Endothelial cell of umbilical vein (primary cell): ENCODE data around the gene TOP3A. TPM values are rescaled to one million over a fixed set of nuclear protein-coding genes. Genes with fewer than 3 reads are reported as not detected.

Experiments used
- BruUV-seq: library from RNA; stranded (reverse); fragments of 400-500 nt; replicated peaks from 2 replicates; lab custom pipeline; 2021; lab: Mats Ljungman, UMichigan
- CTCF ChIA-PET: fragments of 300-600, 350-600 bp; sonication (Branson Sonifier 250); formaldehyde crosslinking; loops from one replicate; lab custom pipeline; 2021; ENCODE audit warnings: antibody characterized with exemption, inconsistent platforms; lab: Charles Lee
- POLR2A ChIA-PET: fragments of 300-600, 350-600 bp; sonication (Branson Sonifier 250); formaldehyde crosslinking; loops from one replicate; lab custom pipeline; 2021; ENCODE audit warnings: antibody characterized with exemption, inconsistent platforms; lab: Charles Lee
- DNase-seq: peaks from one replicate; pipeline ENCODE4 v3.0.0-alpha.2; 2011; ENCODE audit warnings: low read depth, low spot score
- FAIRE-seq: peaks from 2 replicates; lab custom pipeline; 2011; peaks lifted over from hg19 to GRCh38; lab: Jason Lieb, UNC
- H2AFZ ChIP-seq: 2 replicates; pipeline ENCODE4 v1.6.0; 2012; ENCODE audit warnings: low read depth, low read length, control low read depth, inconsistent platforms
- H3K27ac ChIP-seq: 2 replicates; pipeline ENCODE4 v1.5.1; 2011; ENCODE audit warnings: low read depth, mild to moderate bottlenecking, control low read depth, low read length, moderate library complexity; ENCODE audit not compliant: insufficient read depth
- H3K27me3 ChIP-seq, 2 experiments: 2 replicates each; pipeline versions ENCODE4 v1.6.0 to v1.6.1; 2011; ENCODE audit warnings: low read length in 2 of 2, mixed read lengths in 1 of 2; ENCODE audit not compliant: control insufficient read depth in 2 of 2, insufficient read depth in 2 of 2
- H3K36me3 ChIP-seq, 2 experiments: 2 replicates in 1 of 2; 3 replicates in 1 of 2; pipeline ENCODE4 v1.5.1; 2011; ENCODE audit warnings: low read length in 2 of 2, mild to moderate bottlenecking in 1 of 2, moderate library complexity in 1 of 2; ENCODE audit not compliant: control insufficient read depth in 2 of 2, insufficient read depth in 2 of 2; ENCODE audit errors: extremely low read depth in 1 of 2
- H3K4me1 ChIP-seq: 3 replicates; pipeline ENCODE4 v1.5.1; 2011; ENCODE audit warnings: mild to moderate bottlenecking, low read length; ENCODE audit not compliant: control insufficient read depth, insufficient read depth; ENCODE audit errors: extremely low read depth
- H3K4me2 ChIP-seq: 2 replicates; pipeline ENCODE4 v1.6.1; 2011; ENCODE audit warnings: low read length, control low read depth, mixed read lengths; ENCODE audit not compliant: insufficient read depth
- H3K4me3 ChIP-seq, 3 experiments: fragments of 200-600 bp in 1 of 3; sonication (generic), shearing (Covaris generic) in 1 of 3; replicated peaks in 1 of 3; 2 replicates each; pipeline ENCODE4 v1.5.1; 2011 to 2016; ENCODE audit warnings: control low read depth in 3 of 3, low read length in 3 of 3, mild to moderate bottlenecking in 2 of 3, inconsistent platforms in 1 of 3, low read depth in 1 of 3, moderate library complexity in 1 of 3; ENCODE audit not compliant: insufficient read depth in 1 of 3
- H3K79me2 ChIP-seq: 2 replicates; pipeline ENCODE4 v1.6.0; 2012; ENCODE audit warnings: low read length, inconsistent platforms; ENCODE audit not compliant: control insufficient read depth, insufficient read depth
- H3K9ac ChIP-seq: replicated peaks from 2 replicates; pipeline ENCODE3; 2011; ENCODE audit warnings: low read length, control low read depth; ENCODE audit not compliant: insufficient read depth; ENCODE audit errors: extremely low read depth
- H3K9me1 ChIP-seq: replicated peaks from 3 replicates; pipeline ENCODE4 v1.6.0; 2011; ENCODE audit warnings: mild to moderate bottlenecking, low read length; ENCODE audit not compliant: control insufficient read depth, insufficient read depth; ENCODE audit errors: extremely low read depth
- H3K9me3 ChIP-seq: replicated peaks from 2 replicates; pipeline ENCODE4 v1.5.1; 2012; ENCODE audit warnings: low read length, inconsistent platforms; ENCODE audit not compliant: control insufficient read depth, insufficient read depth
- H4K20me1 ChIP-seq: replicated peaks from 2 replicates; pipeline ENCODE3; 2011; ENCODE audit warnings: mild to moderate bottlenecking, low read length; ENCODE audit not compliant: control insufficient read depth, insufficient read depth; ENCODE audit errors: extremely low read depth
- CTCF ChIP-seq, 2 donors: IDR thresholded peaks; 1 replicate in 1 of 2; 2 replicates in 1 of 2; pipeline ENCODE4 v1.5.1; 2011; ENCODE audit warnings: low read length in 2 of 2, mild to moderate bottlenecking in 2 of 2, moderate library complexity in 2 of 2, control low read depth in 1 of 2, inconsistent platforms in 1 of 2, low read depth in 1 of 2; ENCODE audit not compliant: insufficient read depth in 1 of 2; ENCODE audit errors: extremely low read depth in 1 of 2
- EZH2 ChIP-seq: IDR thresholded peaks from 2 replicates; pipeline ENCODE4 v1.6.1; 2012; ENCODE audit warnings: borderline replicate concordance, low read depth, mild to moderate bottlenecking, moderate library complexity, low read length, inconsistent platforms; ENCODE audit not compliant: severe bottlenecking
- FOS ChIP-seq: IDR thresholded peaks from 2 replicates; pipeline ENCODE4 v1.6.1; 2011; ENCODE audit warnings: mild to moderate bottlenecking, low read length, moderate library complexity, borderline replicate concordance; ENCODE audit not compliant: insufficient read depth
- GATA2 ChIP-seq: IDR thresholded peaks from 2 replicates; pipeline ENCODE4 v1.7.0; 2011; ENCODE audit warnings: low read depth, mild to moderate bottlenecking, moderate library complexity, mixed read lengths, low read length; ENCODE audit not compliant: insufficient read length, insufficient read depth
- JUN ChIP-seq: IDR thresholded peaks from 2 replicates; pipeline ENCODE4 v1.6.1; 2011; ENCODE audit warnings: borderline replicate concordance, low read depth; ENCODE audit not compliant: insufficient read length, insufficient read depth
- MAX ChIP-seq: IDR thresholded peaks from 2 replicates; pipeline ENCODE4 v1.6.1; 2011; ENCODE audit not compliant: insufficient read depth, insufficient read length
- MYC ChIP-seq: IDR thresholded peaks from one replicate; pipeline ENCODE4 v1.6.1; 2011; ENCODE audit warnings: mild to moderate bottlenecking, low read depth, low read length
- POLR2A ChIP-seq: IDR thresholded peaks from 2 replicates; pipeline ENCODE4 v1.6.1; 2012; ENCODE audit warnings: low read depth, mild to moderate bottlenecking, control low read depth, low read length
- POLR2AphosphoS5 ChIP-seq: IDR thresholded peaks from 2 replicates; pipeline ENCODE4 v1.6.1; 2012; ENCODE audit warnings: low read depth, mild to moderate bottlenecking, control low read depth, low read length, moderate library complexity; ENCODE audit not compliant: insufficient read depth
- dilution Hi-C: fragments of 300-500 bp; cut with MboI; formaldehyde crosslinking; loops from one replicate; pipeline ENCODE4 v1.15.0; 2019; ENCODE audit warnings: low sequenced_read_pairs; ENCODE audit not compliant: extremely low pct_ligation_motif_present
- intact Hi-C: fragments of 100-400 bp; cut with micrococcal nuclease; formaldehyde crosslinking; loops from one replicate; pipeline ENCODE4 v1.10.0; 2022
- polyA plus RNA-seq, 4 experiments: library from polyadenylated mRNA; depleted of rRNA in 3 of 4; stranded (reverse) in 3 of 4; unstranded in 1 of 4; fragments of >200 nt; gene quantifications; 2 replicates each; pipeline versions ENCODE4 v1.2.1 to v1.2.3, GENCODE V29; 2011 to 2012; ENCODE audit warnings: missing spikeins in 1 of 4
- total RNA-seq: library from RNA; stranded (reverse); gene quantifications from 2 replicates; pipeline ENCODE4 v1.2.3, GENCODE V29; 2021

Gene TOP3A
- total and polyA plus RNA-seq, 2 donors (not counting 3 experiments of a cell fraction or from before 2014, with no cell fraction given) = 20.4 to 53.1 TPM

GRCh38 chr17:18256351-18256750 lies 58.4 kb downstream of the TOP3A start:
- no peak overlapping the region for H3K4me2 ChIP-seq
- peaks cover 12% of the 10 kb centered on the region for H3K4me1 ChIP-seq
- intact Hi-C loops = no loop called here
- no peaks in the 10 kb centered on the region for H4K20me1 ChIP-seq
- no TSS peak for BruUV-seq
- FAIRE-seq (no peak), DNase-seq (no peak)
- H3K4me3 ChIP-seq = no peak overlapping the region
- ChIA-PET CTCF (interaction anchor here (0.6 to 2.5 kb wide), 2 partner anchors 8 to 39 kb away, joined by 3 to 12 read pairs; no protein-coding TSS in a partner anchor), POLR2A (no interaction called here)
- TF ChIP-seq POLR2AphosphoS5 (no peak), EZH2 (no peak), MAX (no peak), MYC (no peak), GATA2 (no peak), JUN (no peak), FOS (no peak), POLR2A (no peak), CTCF (IDR thresholded peaks at IDR 0.05; ENCODE audit: extremely low read depth in 1 of 2, insufficient read depth in 1 of 2, low read depth in 1 of 2, low read length in 2 of 2) (no peak)
- no peak overlapping the region for H2AFZ ChIP-seq
- no peak overlapping the region for H3K27ac ChIP-seq
- peaks cover 23% of the 10 kb centered on the region for H3K79me2 ChIP-seq
- no peaks in the 10 kb centered on the region for H3K27me3 ChIP-seq
- dilution Hi-C loops = no loop called here
- no peak overlapping the region for H3K9ac ChIP-seq
- peaks cover 4 to 48% of the 10 kb centered on the region in 2 experiments for H3K36me3 ChIP-seq
- no peaks in the 10 kb centered on the region for H3K9me1 ChIP-seq
- no peaks in the 10 kb centered on the region for H3K9me3 ChIP-seq
